ENCODE measurements around the gene OLFML2A. TPM values are rescaled to one million over a fixed set of nuclear protein-coding genes. Genes with fewer than 3 reads are reported as not detected.

OLFML2A gene
- total RNA-seq, 2 experiments from 2014 or later, result not detected

Other genes with a start within 250 kb of the OLFML2A start
- gene NR6A1, start 5.8 kb upstream of the OLFML2A start, total RNA-seq, result 1 to 10 TPM; 1.8 TPM
- not detected for gene WDR38, start 76.3 kb downstream of the OLFML2A start, total RNA-seq
- 1,000 to 10,000 TPM; 2,701 to 2,729 TPM for gene RPL35, start 84.8 kb downstream of the OLFML2A start, total RNA-seq
- 100 to 1,000 TPM; 116 to 123 TPM for gene ARPC5L, start 85.0 kb downstream of the OLFML2A start, total RNA-seq
- gene GOLGA1, start 163.9 kb downstream of the OLFML2A start, total RNA-seq, result 10 to 100 TPM; 14.3 to 15.8 TPM